Right atrium auricular region (tissue), 2 donors: Measurements from ENCODE around the gene PCDHGA10. TPM values are rescaled to one million over a fixed set of nuclear protein-coding genes. Genes with fewer than 3 reads are reported as not detected.

Source experiments
- DNase-seq: peaks from one replicate; pipeline ENCODE4 v3.0.0-alpha.2; 2019; ENCODE audit warnings: low spot score
- H3K27ac ChIP-seq, 2 donors: fragments of 200-600 bp; sonication (generic); 1 replicate in 1 of 2; 2 replicates in 1 of 2; pipeline ENCODE4 v1.5.1; 2016 to 2019
- H3K27me3 ChIP-seq, 2 donors: fragments of 200-600 bp; sonication (generic); one replicate each; pipeline versions ENCODE4 v1.5.1 to v1.6.0; 2017 to 2019
- H3K36me3 ChIP-seq: fragments of 200-600 bp; sonication (generic); one replicate; pipeline ENCODE4 v1.5.1; 2016
- H3K4me1 ChIP-seq, 2 donors: fragments of 200-600 bp; sonication (generic); one replicate each; pipeline versions ENCODE4 v1.5.1 to v1.6.0; 2017 to 2019
- H3K4me3 ChIP-seq, 2 donors: fragments of 200-600 bp; sonication (generic); 1 replicate in 1 of 2; 2 replicates in 1 of 2; pipeline ENCODE4 v1.5.1; 2017 to 2019; ENCODE audit warnings: mild to moderate bottlenecking in 1 of 2, moderate library complexity in 1 of 2
- H3K9me3 ChIP-seq, 2 donors: fragments of 200-600 bp; sonication (generic); one replicate each; pipeline ENCODE4 v1.5.1; 2019
- total RNA-seq, 2 donors: library from RNA; depleted of rRNA; stranded (reverse); fragments of >200 nt; gene quantifications; one replicate each; pipeline ENCODE4 v1.1.0, GENCODE V29; 2016
- TF ChIP-seq, protein P1 (sequence below), 2 donors: fragments of 200-600 bp; sonication (generic); IDR thresholded peaks; one replicate each; pipeline ENCODE4 v1.5.1; 2019; ENCODE audit warnings: antibody characterized with exemption in 2 of 2

Gene PCDHGA10
- total RNA-seq, 2 donors from 2014 or later: 3.1 to 4.8 TPM

DNA sequence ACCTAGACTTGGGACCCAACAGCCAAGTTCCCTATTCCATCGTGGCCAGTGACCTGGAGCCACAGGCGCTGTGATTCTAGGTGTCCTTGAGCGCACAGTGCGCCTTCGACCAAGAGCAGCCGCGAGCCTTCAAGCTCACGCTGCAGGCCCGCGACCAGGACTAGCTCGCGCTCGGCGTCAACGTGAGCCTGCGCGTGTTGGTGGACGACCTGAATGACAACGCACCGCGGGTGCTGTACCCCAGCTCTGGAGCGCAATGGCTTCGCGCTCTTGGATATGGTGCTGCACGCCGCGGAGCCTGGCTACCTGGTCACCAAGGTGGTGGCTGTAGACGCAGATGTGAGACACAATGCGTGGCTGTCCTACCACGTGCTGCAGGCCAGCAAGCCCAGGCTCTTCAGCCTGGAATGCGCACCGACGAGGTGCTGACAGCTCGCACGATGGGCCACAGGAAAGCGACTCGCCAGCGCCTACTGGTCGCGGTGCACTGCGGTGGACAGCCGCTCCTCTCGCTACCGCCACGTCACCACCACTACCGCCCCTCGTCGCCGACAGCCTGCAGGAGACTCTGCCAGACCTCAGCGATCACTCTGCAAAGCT is 28.9 kb downstream of the PCDHGA10 start:
- TF ChIP-seq, protein P1, sequence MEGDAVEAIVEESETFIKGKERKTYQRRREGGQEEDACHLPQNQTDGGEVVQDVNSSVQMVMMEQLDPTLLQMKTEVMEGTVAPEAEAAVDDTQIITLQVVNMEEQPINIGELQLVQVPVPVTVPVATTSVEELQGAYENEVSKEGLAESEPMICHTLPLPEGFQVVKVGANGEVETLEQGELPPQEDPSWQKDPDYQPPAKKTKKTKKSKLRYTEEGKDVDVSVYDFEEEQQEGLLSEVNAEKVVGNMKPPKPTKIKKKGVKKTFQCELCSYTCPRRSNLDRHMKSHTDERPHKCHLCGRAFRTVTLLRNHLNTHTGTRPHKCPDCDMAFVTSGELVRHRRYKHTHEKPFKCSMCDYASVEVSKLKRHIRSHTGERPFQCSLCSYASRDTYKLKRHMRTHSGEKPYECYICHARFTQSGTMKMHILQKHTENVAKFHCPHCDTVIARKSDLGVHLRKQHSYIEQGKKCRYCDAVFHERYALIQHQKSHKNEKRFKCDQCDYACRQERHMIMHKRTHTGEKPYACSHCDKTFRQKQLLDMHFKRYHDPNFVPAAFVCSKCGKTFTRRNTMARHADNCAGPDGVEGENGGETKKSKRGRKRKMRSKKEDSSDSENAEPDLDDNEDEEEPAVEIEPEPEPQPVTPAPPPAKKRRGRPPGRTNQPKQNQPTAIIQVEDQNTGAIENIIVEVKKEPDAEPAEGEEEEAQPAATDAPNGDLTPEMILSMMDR (IDR thresholded peaks at IDR 0.05): no peak
- DNase-seq: no peak
- no peaks in the 10 kb centered on the region for H3K36me3 ChIP-seq
- no peaks in the 10 kb centered on the region for H3K4me1 ChIP-seq
- H3K27ac ChIP-seq: no peak overlapping the region
- no peak overlapping the region for H3K4me3 ChIP-seq
- H3K9me3 ChIP-seq: peaks cover 5 to 55% of the 10 kb centered on the region in 2 donors
- no peaks in the 10 kb centered on the region for H3K27me3 ChIP-seq

DNA sequence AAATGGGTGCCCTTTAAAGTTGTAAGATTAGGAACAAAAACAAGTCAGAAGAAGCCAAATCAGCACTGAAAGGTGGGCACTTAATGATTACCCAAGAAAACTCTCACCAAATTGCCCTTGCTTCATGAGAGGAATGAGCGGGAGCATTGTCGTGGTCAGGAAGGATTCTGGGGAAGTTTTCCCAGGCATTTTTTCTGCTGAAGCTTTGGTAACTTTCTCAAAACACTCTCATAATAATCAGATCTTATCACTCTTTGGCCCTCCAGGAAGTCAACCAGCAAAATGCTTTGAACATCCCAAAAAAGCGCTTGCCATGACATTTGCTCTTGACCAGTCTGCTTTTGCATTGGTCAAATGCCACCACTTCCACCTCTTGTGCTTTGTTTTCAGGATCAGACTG is 52.6 kb downstream of the PCDHGA10 start:
- DNase-seq: no peak
- Histone ChIP-seq H3K27me3 (no peaks in the 10 kb centered on the region), H3K9me3 (peaks cover 0 to 5% of the 10 kb centered on the region in 2 donors), H3K27ac (no peak overlapping the region), H3K36me3 (no peaks in the 10 kb centered on the region), H3K4me1 (no peaks in the 10 kb centered on the region), H3K4me3 (no peak overlapping the region)
- TF ChIP-seq, protein P1 (IDR thresholded peaks at IDR 0.05): no peak

Other genes starting within 250 kb of the PCDHGA10 start
- gene PCDHB7, start 240.3 kb upstream of the PCDHGA10 start, total RNA-seq: 1 to 10 TPM; 1.0 to 1.4 TPM
- gene PCDHB8, start 235.2 kb upstream of the PCDHGA10 start, total RNA-seq: 1 to 10 TPM in 1 of 2 donors, under 1 TPM in 1; 0.90 to 1.7 TPM
- gene PCDHB16, start 230.6 kb upstream of the PCDHGA10 start, total RNA-seq: 1 to 10 TPM; 5.3 TPM
- gene PCDHB9, start 225.8 kb upstream of the PCDHGA10 start, total RNA-seq: 1 to 10 TPM; 1.7 to 2.5 TPM
- gene PCDHB10, start 220.6 kb upstream of the PCDHGA10 start, total RNA-seq: 1 to 10 TPM; 2.0 to 2.5 TPM
- 1 to 10 TPM; 1.8 to 2.4 TPM for gene PCDHB11, start 213.4 kb upstream of the PCDHGA10 start, total RNA-seq
- gene PCDHB12, start 204.3 kb upstream of the PCDHGA10 start, total RNA-seq: 1 to 10 TPM; 1.8 to 2.3 TPM
- gene PCDHB13, start 199.1 kb upstream of the PCDHGA10 start, total RNA-seq: 1 to 10 TPM; 4.2 to 5.0 TPM
- 1 to 10 TPM; 4.3 to 5.1 TPM for gene PCDHB14, start 189.6 kb upstream of the PCDHGA10 start, total RNA-seq
- 1 to 10 TPM; 3.2 to 5.3 TPM for gene PCDHB15, start 167.6 kb upstream of the PCDHGA10 start, total RNA-seq
- gene SLC25A2, start 108.9 kb upstream of the PCDHGA10 start, total RNA-seq: not detected
- 10 to 100 TPM; 73.9 to 82.6 TPM for gene TAF7, start 92.2 kb upstream of the PCDHGA10 start, total RNA-seq
- gene PCDHGA1, start 82.5 kb upstream of the PCDHGA10 start, total RNA-seq: 1 to 10 TPM; 1.4 to 2.0 TPM
- gene PCDHGA2, start 74.2 kb upstream of the PCDHGA10 start, total RNA-seq: 1 to 10 TPM; 7.5 to 7.7 TPM
- 1 to 10 TPM; 7.0 to 8.9 TPM for gene PCDHGA3, start 69.2 kb upstream of the PCDHGA10 start, total RNA-seq
- gene PCDHGB1, start 62.9 kb upstream of the PCDHGA10 start, total RNA-seq: 1 to 10 TPM; 2.4 to 3.3 TPM
- gene PCDHGA4, start 58.0 kb upstream of the PCDHGA10 start, total RNA-seq: 1 to 10 TPM; 4.4 to 5.7 TPM
- gene PCDHGB2, start 53.0 kb upstream of the PCDHGA10 start, total RNA-seq: 1 to 10 TPM; 5.2 to 6.7 TPM
- 1 to 10 TPM; 4.0 to 5.0 TPM for gene PCDHGA5, start 48.8 kb upstream of the PCDHGA10 start, total RNA-seq
- gene PCDHGB3, start 42.7 kb upstream of the PCDHGA10 start, total RNA-seq: 1 to 10 TPM; 5.4 to 7.2 TPM
- 1 to 10 TPM; 4.7 to 5.3 TPM for gene PCDHGA6, start 39.1 kb upstream of the PCDHGA10 start, total RNA-seq
- gene PCDHGA7, start 30.2 kb upstream of the PCDHGA10 start, total RNA-seq: 1 to 10 TPM; 4.9 to 6.1 TPM
- 1 to 10 TPM; 6.3 to 6.4 TPM for gene PCDHGB4, start 25.3 kb upstream of the PCDHGA10 start, total RNA-seq
- 1 to 10 TPM; 5.0 to 5.7 TPM for gene PCDHGA8, start 20.4 kb upstream of the PCDHGA10 start, total RNA-seq
- gene PCDHGB5, start 15.0 kb upstream of the PCDHGA10 start, total RNA-seq: 1 to 10 TPM; 9.7 TPM
- gene PCDHGA9, start 10.2 kb upstream of the PCDHGA10 start, total RNA-seq: 1 to 10 TPM; 3.7 to 5.2 TPM
- 1 to 10 TPM; 5.0 to 7.1 TPM for gene PCDHGB6, start 5.0 kb upstream of the PCDHGA10 start, total RNA-seq
- gene PCDHGB7, start 4.7 kb downstream of the PCDHGA10 start, total RNA-seq: 10 to 100 TPM in 1 of 2 donors, 1 to 10 TPM in 1; 6.0 to 10.5 TPM
- gene PCDHGA11, start 8.1 kb downstream of the PCDHGA10 start, total RNA-seq: 1 to 10 TPM; 3.0 to 4.5 TPM
- gene PCDHGA12, start 17.5 kb downstream of the PCDHGA10 start, total RNA-seq: 1 to 10 TPM; 6.2 to 7.7 TPM
- gene PCDHGC3, start 63.0 kb downstream of the PCDHGA10 start, total RNA-seq: 10 to 100 TPM; 24.1 to 38.3 TPM
- 1 to 10 TPM; 1.5 to 1.7 TPM for gene PCDHGC4, start 72.0 kb downstream of the PCDHGA10 start, total RNA-seq
- 1 to 10 TPM; 1.4 to 1.7 TPM for gene PCDHGC5, start 76.1 kb downstream of the PCDHGA10 start, total RNA-seq
- 10 to 100 TPM; 18.7 to 82.7 TPM for gene DIAPH1, start 206.0 kb downstream of the PCDHGA10 start, total RNA-seq
- 10 to 100 TPM; 21.0 to 22.2 TPM for gene HDAC3, start 223.9 kb downstream of the PCDHGA10 start, total RNA-seq
- gene RELL2, start 224.0 kb downstream of the PCDHGA10 start, total RNA-seq: 1 to 10 TPM in 1 of 2 donors, under 1 TPM in 1; 0.41 to 1.3 TPM
- gene FCHSD1, start 238.4 kb downstream of the PCDHGA10 start, total RNA-seq: 1 to 10 TPM; 5.1 to 6.4 TPM